Mucosa of gallbladder (tissue), 1 donor: ENCODE results near the gene HS6ST1. TPM values are rescaled to one million over a fixed set of nuclear protein-coding genes. Genes with fewer than 3 reads are reported as not detected.

Experiments used
- DNase-seq: peaks from one replicate; pipeline ENCODE4 v3.0.0-alpha.2; 2020; ENCODE audit warnings: low spot score
- total RNA-seq: library from RNA; stranded (reverse); gene quantifications from one replicate; pipeline ENCODE4 v1.2.1, GENCODE V29; 2021
- donor health status: DM: no; HTN: no; CAD: no.

Gene HS6ST1
- total RNA-seq, 1 donor from 2014 or later = 90.1 TPM

DNA sequence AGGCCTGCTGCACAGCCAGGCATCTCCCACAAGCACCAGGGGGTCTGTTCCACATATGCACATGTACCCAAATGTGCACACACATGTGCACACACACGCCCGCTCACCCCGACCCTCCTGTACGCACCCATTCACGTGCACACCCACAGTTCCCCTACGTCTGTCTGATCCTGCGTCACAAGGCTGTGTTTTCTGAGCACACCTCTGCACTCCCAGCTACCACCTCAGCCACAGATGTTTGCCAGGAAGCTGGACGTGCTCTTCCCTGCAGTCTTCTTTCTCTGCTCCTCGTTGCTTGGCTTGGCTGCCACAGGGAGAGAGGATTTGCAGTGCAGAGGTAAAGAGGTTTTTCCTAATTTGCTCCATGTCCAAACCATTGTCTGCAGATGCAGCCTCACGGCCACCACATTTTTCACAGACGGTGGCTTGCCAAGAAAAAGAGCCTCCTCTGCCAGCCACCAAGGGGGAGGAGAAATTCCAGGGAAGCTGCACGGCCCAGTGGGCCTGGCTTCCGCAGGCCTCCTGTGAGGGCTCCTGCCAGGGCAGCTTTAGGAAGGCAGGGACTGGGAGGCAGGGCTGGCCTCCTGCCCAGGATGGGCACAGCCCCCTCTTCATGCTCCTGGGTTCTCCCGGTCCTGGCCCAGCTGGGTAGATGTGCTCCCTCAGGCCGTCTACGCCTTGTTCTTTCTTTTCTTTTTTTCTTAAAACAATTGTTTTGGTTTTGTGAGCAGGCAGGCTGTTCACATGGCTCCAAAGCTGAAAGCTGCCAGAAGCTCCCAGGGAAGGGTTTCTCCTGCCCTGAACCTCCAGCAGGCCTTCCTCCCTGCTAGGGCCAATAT is 29.3 kb upstream of the HS6ST1 start:
- DNase-seq = peak; percentile 66

- DNase-seq = no peak
Measured at GRCh38 chr2:128347171-128347558, 28.5 kb upstream of the HS6ST1 start.

- DNase-seq = no peak
Measured at GRCh38 chr2:128346291-128347170, 27.9 kb upstream of the HS6ST1 start.

- no peak for DNase-seq
Measured at GRCh38 chr2:128345436-128346165, 26.9 kb upstream of the HS6ST1 start.

DNA sequence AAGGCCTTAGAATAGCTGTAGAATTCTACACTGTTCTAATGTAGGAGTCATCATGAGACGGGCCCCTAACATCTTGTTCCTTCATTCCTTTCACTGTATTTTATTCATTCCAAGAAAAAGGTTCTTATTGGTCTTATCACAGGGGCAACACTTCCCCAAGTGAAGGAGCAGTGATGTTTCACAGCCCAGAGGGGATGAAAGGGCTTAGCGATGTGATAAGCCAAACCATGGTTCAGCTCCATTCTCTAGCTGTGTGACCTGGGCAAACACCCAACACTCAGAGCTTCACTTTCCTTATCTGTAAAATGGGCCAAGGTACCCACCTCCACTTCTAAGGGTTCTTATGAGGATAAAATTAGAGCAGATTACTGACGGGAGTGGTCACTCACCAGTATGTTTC is 25.4 kb upstream of the HS6ST1 start:
- DNase-seq = no peak

DNA sequence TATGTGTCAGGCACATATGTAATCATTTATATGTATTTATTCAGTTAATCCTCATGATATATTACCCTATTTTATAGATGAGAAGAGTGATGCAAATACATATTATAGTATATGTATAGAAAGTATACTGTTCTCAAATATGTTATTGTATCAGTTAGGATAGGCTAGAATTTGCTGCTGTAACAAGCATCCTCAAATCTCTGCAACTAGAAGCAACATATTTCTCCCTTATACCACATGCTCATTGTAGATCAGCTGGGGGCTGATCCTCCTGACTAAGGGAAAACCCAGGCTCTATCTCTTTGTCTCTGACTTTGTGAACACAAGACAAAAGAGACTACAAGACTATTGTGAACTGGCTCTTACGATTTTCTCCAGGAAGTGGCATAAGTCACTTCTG is 24.8 kb upstream of the HS6ST1 start:
- DNase-seq = no peak

DNA sequence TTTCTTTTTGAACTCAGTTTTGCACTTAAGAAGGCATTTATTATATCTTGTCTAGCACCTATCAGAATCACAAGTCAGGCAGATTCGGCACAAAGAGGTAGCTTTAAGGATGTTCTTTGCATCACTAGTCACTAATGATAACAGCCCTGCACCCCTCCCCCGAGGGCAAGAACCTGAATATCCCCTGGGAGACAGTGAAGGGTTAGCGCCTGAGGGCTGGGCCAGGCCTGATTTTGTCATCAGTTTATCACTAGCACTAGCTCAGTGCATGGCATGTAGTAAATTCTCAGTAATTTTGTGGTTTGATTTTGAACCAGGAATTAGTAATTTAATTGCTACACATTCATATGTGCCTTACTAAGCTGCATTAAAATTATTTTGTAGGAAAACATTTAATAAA is 23.9 kb upstream of the HS6ST1 start:
- DNase-seq = no peak

GRCh38 chr2:128341621-128342020 is 23.0 kb upstream of the HS6ST1 start:
- DNase-seq = no peak

- no peak for DNase-seq
Measured at GRCh38 chr2:128332091-128332634, 13.5 kb upstream of the HS6ST1 start.

GRCh38 chr2:128330583-128330982 is 11.9 kb upstream of the HS6ST1 start:
- no peak for DNase-seq

GRCh38 chr2:128329607-128330006 is 10.9 kb upstream of the HS6ST1 start:
- DNase-seq = no peak

GRCh38 chr2:128327180-128327964 is 8.7 kb upstream of the HS6ST1 start:
- DNase-seq = no peak

DNA sequence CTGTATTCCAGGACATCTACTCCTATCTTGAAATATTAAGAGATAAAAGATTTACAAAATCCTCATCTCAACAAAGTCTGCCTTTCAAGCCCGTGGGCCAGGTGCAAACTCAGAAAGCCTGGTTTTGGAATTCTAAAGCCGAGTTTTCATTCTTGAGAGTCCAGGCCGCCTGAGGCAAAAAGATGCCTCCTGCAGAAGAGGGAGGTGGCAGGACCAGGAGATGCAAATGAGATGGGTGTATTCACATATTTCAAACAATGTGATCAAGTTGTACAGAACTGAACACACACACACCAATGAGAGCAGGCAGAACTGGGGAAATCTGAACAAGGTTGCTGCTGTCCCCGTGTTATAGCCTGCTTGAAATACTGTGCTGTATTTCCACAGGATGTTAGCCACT is 7.7 kb upstream of the HS6ST1 start:
- no peak for DNase-seq

DNA sequence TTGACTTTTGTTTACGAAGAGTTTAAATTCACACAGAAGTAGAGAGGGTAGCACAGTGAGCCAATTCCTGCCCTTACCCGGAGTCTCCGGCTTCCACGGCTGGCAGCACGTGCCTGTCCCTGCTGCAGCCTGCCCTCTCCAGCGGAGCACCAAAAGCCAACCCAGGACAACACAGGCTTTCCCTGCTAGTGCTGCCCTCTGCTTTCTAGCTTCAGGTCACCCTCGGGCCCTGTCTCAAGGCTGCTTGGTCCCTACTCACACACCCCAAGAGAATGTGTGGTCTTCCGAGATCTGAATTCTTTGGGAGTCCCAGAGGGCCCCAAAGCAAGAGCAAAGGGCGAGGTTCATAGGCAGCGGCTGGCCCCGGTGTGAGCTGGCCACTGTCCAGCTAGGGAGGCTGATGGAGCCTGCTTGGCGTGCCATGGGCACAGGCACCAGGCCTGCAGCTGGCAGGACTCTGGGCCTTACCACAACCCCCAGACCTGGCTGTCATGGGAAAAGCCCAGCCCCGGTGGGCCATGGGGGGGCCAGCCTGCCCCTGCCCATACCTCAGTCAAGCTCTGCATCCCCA is 7.0 kb upstream of the HS6ST1 start:
- no peak for DNase-seq

GRCh38 chr2:128324897-128325410 is 6.3 kb upstream of the HS6ST1 start:
- DNase-seq = no peak

DNA sequence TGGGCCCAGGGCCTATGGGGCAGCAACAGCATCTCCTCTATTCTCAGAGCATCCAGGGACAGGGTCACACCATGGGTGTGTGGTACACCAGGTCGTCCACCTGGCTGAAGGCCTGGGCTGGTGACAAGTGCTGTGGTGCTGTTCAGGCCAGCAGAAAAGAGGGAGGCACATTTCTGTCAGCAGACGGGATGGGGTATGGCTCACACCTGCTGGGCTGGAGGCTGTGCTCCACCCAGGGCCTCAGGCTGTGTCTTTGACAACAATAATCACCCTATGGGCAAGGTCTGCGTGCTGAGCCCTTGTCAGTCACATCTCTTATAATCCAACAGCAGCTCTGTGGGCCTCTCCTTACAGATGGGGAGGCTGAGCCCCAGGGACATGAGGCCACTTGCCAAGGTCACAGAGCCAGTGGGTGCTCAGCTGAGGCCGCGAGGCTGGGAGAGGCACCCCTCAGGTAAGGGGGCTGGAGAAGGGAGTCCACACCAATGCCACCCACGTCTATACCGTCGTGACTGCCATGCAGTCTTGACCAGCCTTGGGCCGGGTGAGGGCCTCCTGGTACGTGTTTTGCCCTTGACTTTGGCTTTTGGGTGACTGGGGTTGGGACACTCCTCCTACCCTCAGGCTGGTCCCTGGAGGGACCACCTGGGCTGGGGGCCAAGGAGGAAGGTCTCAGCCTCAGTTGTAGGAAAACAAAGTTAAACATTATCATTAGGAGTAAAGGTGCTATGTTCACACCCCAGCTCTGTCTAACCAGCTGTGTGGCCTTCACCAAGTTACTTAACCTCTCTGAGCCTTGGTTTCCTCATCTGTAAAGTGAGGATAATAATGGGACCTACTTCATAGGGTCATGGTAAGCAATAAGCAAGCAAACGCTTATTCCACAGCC is 5.6 kb upstream of the HS6ST1 start:
- DNase-seq = no peak

DNA sequence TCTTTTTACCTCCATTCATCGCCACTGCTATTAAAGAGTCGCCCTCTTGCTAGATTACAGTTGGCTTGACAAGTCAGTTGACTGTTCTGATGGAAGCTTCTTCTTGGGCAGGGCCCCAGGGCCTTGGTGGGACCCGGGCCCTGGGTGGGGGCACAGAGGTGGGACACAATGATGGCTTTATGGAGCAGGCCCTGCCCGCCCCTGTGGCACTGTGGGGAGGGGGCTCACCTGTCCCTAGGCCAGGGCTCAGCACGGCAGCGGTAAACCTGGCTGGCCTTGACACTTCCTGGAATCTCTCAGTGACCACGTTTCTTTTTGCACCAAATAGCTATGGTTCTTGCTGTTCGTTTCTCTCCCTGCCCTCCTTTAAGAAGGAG is 4.9 kb upstream of the HS6ST1 start:
- DNase-seq = no peak

GRCh38 chr2:128322715-128323554 is 4.3 kb upstream of the HS6ST1 start:
- peak; percentile 10 for DNase-seq
